ENCODE measurements around the gene IFT20.
"Not testable (repeated sequence)": the region's sequence is repeated elsewhere in the genome, so short reads cannot be mapped to it uniquely, and the experiment has no call there.

The IFT20 gene

GRCh38 chr17:28338769-28339212 lies 3.5 kb upstream of the IFT20 start:
- H3K9me3 ChIP-seq (ENCODE audit: insufficient read depth, low read depth, low read length); H3K4me3 ChIP-seq (ENCODE audit: low read length, poor library complexity, severe bottlenecking); H3K9me2 ChIP-seq (replicated peaks; ENCODE audit: low read depth, low read length); H3K4me2 ChIP-seq (ENCODE audit: low read depth, low read length, poor library complexity, severe bottlenecking); H3K27me3 ChIP-seq (ENCODE audit: insufficient read depth, low read length, poor library complexity, severe bottlenecking); H2AFZ ChIP-seq (ENCODE audit: low read length); H4K20me1 ChIP-seq (ENCODE audit: insufficient read depth, low read length, poor library complexity, severe bottlenecking); H3F3A ChIP-seq (ENCODE audit: low read depth); H3K9ac ChIP-seq (ENCODE audit: low read depth, low read length, poor library complexity, severe bottlenecking): not testable (repeated sequence)
- peaks cover 23% of the 10 kb centered on the region for H3K4me1 ChIP-seq (ENCODE audit: insufficient read depth, low read length, poor library complexity, severe bottlenecking)
- H3K79me2 ChIP-seq (ENCODE audit: insufficient read depth, low read length) = peaks cover 37% of the 10 kb centered on the region; the same call in 1 of the 2 replicates
- H3K36me3 ChIP-seq (ENCODE audit: insufficient read depth, low read length) = peaks cover 12% of the 10 kb centered on the region; the same call in 1 of the 2 replicates

- TF ChIP-seq CTCF (conservative IDR thresholded peaks at IDR 0.05; ENCODE audit: low read length) = no peak
- no peak for TF ChIP-seq EZH2phosphoT487 (IDR thresholded peaks at IDR 0.05; ENCODE audit: borderline replicate concordance)
- Histone ChIP-seq H2AFZ (ENCODE audit: low read length) (no peak overlapping the region), H3K36me3 (ENCODE audit: insufficient read depth, low read length) (peaks cover 12% of the 10 kb centered on the region; the same call in 1 of the 2 replicates), H3K9me3 (ENCODE audit: insufficient read depth, low read depth, low read length) (no peaks in the 10 kb centered on the region), H3K9ac (ENCODE audit: low read depth, low read length, poor library complexity, severe bottlenecking) (no peak overlapping the region), H3K4me3 (ENCODE audit: low read length, poor library complexity, severe bottlenecking) (no peak overlapping the region), H3K9me2 (replicated peaks; ENCODE audit: low read depth, low read length) (no peaks in the 10 kb centered on the region), H3K27me3 (ENCODE audit: insufficient read depth, low read length, poor library complexity, severe bottlenecking) (no peaks in the 10 kb centered on the region), H4K20me1 (ENCODE audit: insufficient read depth, low read length, poor library complexity, severe bottlenecking) (peaks cover 4% of the 10 kb centered on the region), H3K79me2 (ENCODE audit: insufficient read depth, low read length) (peaks cover 39% of the 10 kb centered on the region; the same call in 1 of the 2 replicates), H3F3A (ENCODE audit: low read depth) (no peaks in the 10 kb centered on the region), H3K4me1 (ENCODE audit: insufficient read depth, low read length, poor library complexity, severe bottlenecking) (peaks cover 24% of the 10 kb centered on the region), H3K4me2 (ENCODE audit: low read depth, low read length, poor library complexity, severe bottlenecking) (peak overlapping the region; percentile 98)
These were observed 2.9 kb upstream of the IFT20 start for GRCh38 chr17:28338056-28338768.

- peaks cover 4% of the 10 kb centered on the region for H4K20me1 ChIP-seq (ENCODE audit: insufficient read depth, low read length, poor library complexity, severe bottlenecking)
- peaks cover 39% of the 10 kb centered on the region; the same call in 1 of the 2 replicates for H3K79me2 ChIP-seq (ENCODE audit: insufficient read depth, low read length)
These were observed 943 bp upstream of the IFT20 start for GRCh38 chr17:28335959-28336871.

More at GRCh38 chr17:28335959-28336871, 943 bp upstream of the IFT20 start:
- Histone ChIP-seq H3K4me3 (ENCODE audit: low read length, poor library complexity, severe bottlenecking) (peak overlapping the region; percentile 97), H3K9me2 (replicated peaks; ENCODE audit: low read depth, low read length) (no peaks in the 10 kb centered on the region), H3F3A (ENCODE audit: low read depth) (no peaks in the 10 kb centered on the region), H2AFZ (ENCODE audit: low read length) (peak overlapping the region; percentile 75), H3K4me2 (ENCODE audit: low read depth, low read length, poor library complexity, severe bottlenecking) (peak overlapping the region; percentile 98), H3K36me3 (ENCODE audit: insufficient read depth, low read length) (peaks cover 2% of the 10 kb centered on the region; the same call in 1 of the 2 replicates), H3K9ac (ENCODE audit: low read depth, low read length, poor library complexity, severe bottlenecking) (peak overlapping the region; percentile 83), H3K4me1 (ENCODE audit: insufficient read depth, low read length, poor library complexity, severe bottlenecking) (peaks cover 24% of the 10 kb centered on the region), H3K9me3 (ENCODE audit: insufficient read depth, low read depth, low read length) (no peaks in the 10 kb centered on the region), H3K27me3 (ENCODE audit: insufficient read depth, low read length, poor library complexity, severe bottlenecking) (no peaks in the 10 kb centered on the region)
- TF ChIP-seq EZH2phosphoT487 (IDR thresholded peaks at IDR 0.05; ENCODE audit: borderline replicate concordance) (no peak), CTCF (conservative IDR thresholded peaks at IDR 0.05; ENCODE audit: low read length) (no peak)
